ENCODE data around the gene ADAMTS16.

ADAMTS16 gene

GRCh38 chr5:5348576-5348975 lies 208.4 kb downstream of the ADAMTS16 start:
- CTCF ChIA-PET = no interaction called here
- POLR2A ChIA-PET = no interaction called here
- no peak for DNase-seq

DNA sequence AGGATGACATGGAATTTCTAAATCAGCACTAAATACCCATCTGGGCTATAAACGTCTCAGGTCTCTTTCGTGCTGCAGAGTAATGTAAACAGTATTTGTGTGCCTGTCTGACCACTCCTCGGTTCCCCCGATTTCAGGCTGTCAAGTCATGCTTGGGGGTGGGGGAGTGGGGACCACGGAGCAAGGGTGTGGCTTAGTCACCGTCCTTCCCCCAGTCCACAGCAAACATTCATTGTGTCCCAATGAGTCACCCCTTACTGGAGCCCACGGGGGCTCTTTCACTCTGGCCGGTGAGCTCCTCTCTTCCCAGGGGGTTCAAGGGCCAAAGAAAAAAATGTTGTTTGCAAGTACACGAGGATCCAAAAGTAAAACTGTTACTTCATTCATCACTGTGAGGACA lies 210.0 kb downstream of the ADAMTS16 start:
- Histone ChIP-seq H3K27ac (ENCODE audit: insufficient read depth in 1 of 2, low read depth in 1 of 2, low read length in 2 of 2, poor library complexity in 1 of 2, severe bottlenecking in 2 of 2) (no peak overlapping the region), H3K36me3 (ENCODE audit: control insufficient read depth in 4 of 4, insufficient read depth in 4 of 4, low read length in 3 of 4) (no peaks in the 10 kb centered on the region), H3K9me3 (ENCODE audit: control extremely low read depth in 1 of 5, control insufficient read depth in 4 of 5, insufficient read depth in 2 of 5, low read depth in 1 of 5, low read length in 4 of 5) (no peaks in the 10 kb centered on the region), H3K4me3 (ENCODE audit: control insufficient read depth in 1 of 7, extremely low read depth in 1 of 7, insufficient read depth in 4 of 7, low read depth in 2 of 7, low read length in 6 of 7) (no peak overlapping the region), H3K27me3 (replicated peaks in 2 of 5; ENCODE audit: control insufficient read depth in 4 of 5, insufficient read depth in 5 of 5, low read length in 4 of 5) (no peaks in the 10 kb centered on the region), H3K4me1 (ENCODE audit: control extremely low read depth in 1 of 4, control insufficient read depth in 4 of 4, insufficient read depth in 4 of 4, low read length in 3 of 4) (no peaks in the 10 kb centered on the region)
- DNase-seq = no peak
- 87% methylated on average over 3 of the region's 9 CpGs for WGBS (ENCODE audit: insufficient coverage)
- ChIA-PET CTCF (no interaction called here), POLR2A (no interaction called here)

More at GRCh38 chr5:5348576-5348975, 208.4 kb downstream of the ADAMTS16 start:
- Histone ChIP-seq H3K27me3 (replicated peaks in 2 of 5; ENCODE audit: control insufficient read depth in 4 of 5, insufficient read depth in 5 of 5, low read length in 4 of 5) (peaks cover 0 to 1% (median 0%) of the 10 kb centered on the region in 5 experiments), H3K36me3 (ENCODE audit: control insufficient read depth in 4 of 4, insufficient read depth in 4 of 4, low read length in 3 of 4) (no peaks in the 10 kb centered on the region), H3K4me1 (ENCODE audit: control extremely low read depth in 1 of 4, control insufficient read depth in 4 of 4, insufficient read depth in 4 of 4, low read length in 3 of 4) (no peaks in the 10 kb centered on the region), H3K9me3 (ENCODE audit: control extremely low read depth in 1 of 5, control insufficient read depth in 4 of 5, insufficient read depth in 2 of 5, low read depth in 1 of 5, low read length in 4 of 5) (no peaks in the 10 kb centered on the region), H3K27ac (ENCODE audit: insufficient read depth in 1 of 2, low read depth in 1 of 2, low read length in 2 of 2, poor library complexity in 1 of 2, severe bottlenecking in 2 of 2) (no peak overlapping the region), H3K4me3 (ENCODE audit: control insufficient read depth in 1 of 7, extremely low read depth in 1 of 7, insufficient read depth in 4 of 7, low read depth in 2 of 7, low read length in 6 of 7) (no peak overlapping the region)

DNA sequence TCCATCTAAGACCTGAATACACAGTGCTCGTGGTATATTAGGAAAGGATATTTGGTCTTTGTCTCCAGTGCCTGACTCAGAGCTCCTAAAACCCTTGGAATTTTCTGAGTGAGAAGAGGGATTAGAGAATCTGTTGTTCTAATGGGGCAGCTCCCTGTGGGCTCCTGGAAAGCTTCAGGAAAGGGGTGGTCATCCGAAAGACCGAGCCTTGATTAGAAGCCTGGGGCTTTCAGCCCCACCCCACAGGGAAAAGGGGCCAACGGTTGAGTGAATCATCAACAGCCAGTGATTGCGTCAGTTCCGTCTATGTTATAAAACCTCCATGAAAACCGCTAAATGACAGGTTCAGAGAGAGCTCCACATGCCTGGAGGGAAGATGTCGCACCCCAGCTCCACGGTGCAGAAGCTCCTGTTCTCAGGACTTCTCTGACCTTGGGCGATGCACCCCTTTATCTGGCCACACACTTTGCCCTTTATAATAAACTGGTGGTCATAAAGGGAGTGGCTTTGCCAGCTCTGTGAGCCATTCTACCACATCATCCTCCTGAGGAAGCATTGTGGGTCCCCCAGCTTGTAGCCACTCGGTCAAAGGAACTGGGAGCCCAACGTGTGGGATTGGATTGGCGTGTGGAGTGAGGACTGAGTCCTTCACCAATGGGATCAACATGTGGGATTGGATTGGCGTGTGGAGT lies 211.3 kb downstream of the ADAMTS16 start:
- H3K27ac ChIP-seq (ENCODE audit: insufficient read depth in 1 of 2, low read depth in 1 of 2, low read length in 2 of 2, poor library complexity in 1 of 2, severe bottlenecking in 2 of 2) = no peak overlapping the region
- POLR2A ChIA-PET = no interaction called here

GRCh38 chr5:5352675-5353074 lies 212.5 kb downstream of the ADAMTS16 start:
- ChIA-PET CTCF (no interaction called here), POLR2A (no interaction called here)
- Histone ChIP-seq H3K9me3 (ENCODE audit: control extremely low read depth in 1 of 5, control insufficient read depth in 4 of 5, insufficient read depth in 2 of 5, low read depth in 1 of 5, low read length in 4 of 5) (no peaks in the 10 kb centered on the region), H3K4me1 (ENCODE audit: control extremely low read depth in 1 of 4, control insufficient read depth in 4 of 4, insufficient read depth in 4 of 4, low read length in 3 of 4) (no peaks in the 10 kb centered on the region), H3K27ac (ENCODE audit: insufficient read depth in 1 of 2, low read depth in 1 of 2, low read length in 2 of 2, poor library complexity in 1 of 2, severe bottlenecking in 2 of 2) (no peak overlapping the region), H3K36me3 (ENCODE audit: control insufficient read depth in 4 of 4, insufficient read depth in 4 of 4, low read length in 3 of 4) (no peaks in the 10 kb centered on the region), H3K27me3 (replicated peaks in 2 of 5; ENCODE audit: control insufficient read depth in 4 of 5, insufficient read depth in 5 of 5, low read length in 4 of 5) (no peaks in the 10 kb centered on the region), H3K4me3 (ENCODE audit: control insufficient read depth in 1 of 7, extremely low read depth in 1 of 7, insufficient read depth in 4 of 7, low read depth in 2 of 7, low read length in 6 of 7) (no peak overlapping the region)
- WGBS (ENCODE audit: insufficient coverage) = 94% methylated on average over 14 of the region's 18 CpGs
- no peak for DNase-seq

More for the DNA sequence above, 211.3 kb downstream of the ADAMTS16 start:
- CTCF ChIA-PET = no interaction called here
- Histone ChIP-seq H3K4me3 (ENCODE audit: control insufficient read depth in 1 of 7, extremely low read depth in 1 of 7, insufficient read depth in 4 of 7, low read depth in 2 of 7, low read length in 6 of 7) (no peak overlapping the region), H3K27me3 (replicated peaks in 2 of 5; ENCODE audit: control insufficient read depth in 4 of 5, insufficient read depth in 5 of 5, low read length in 4 of 5) (no peaks in the 10 kb centered on the region), H3K4me1 (ENCODE audit: control extremely low read depth in 1 of 4, control insufficient read depth in 4 of 4, insufficient read depth in 4 of 4, low read length in 3 of 4) (no peaks in the 10 kb centered on the region), H3K36me3 (ENCODE audit: control insufficient read depth in 4 of 4, insufficient read depth in 4 of 4, low read length in 3 of 4) (no peaks in the 10 kb centered on the region), H3K9me3 (ENCODE audit: control extremely low read depth in 1 of 5, control insufficient read depth in 4 of 5, insufficient read depth in 2 of 5, low read depth in 1 of 5, low read length in 4 of 5) (no peaks in the 10 kb centered on the region)
- 97% methylated on average over 9 of the region's 14 CpGs for WGBS (ENCODE audit: insufficient coverage)
- no peak for DNase-seq

- H3K4me3 ChIP-seq (ENCODE audit: control insufficient read depth in 1 of 7, extremely low read depth in 1 of 7, insufficient read depth in 4 of 7, low read depth in 2 of 7, low read length in 6 of 7) = no peak overlapping the region
- no peaks in the 10 kb centered on the region for H3K36me3 ChIP-seq (ENCODE audit: control insufficient read depth in 4 of 4, insufficient read depth in 4 of 4, low read length in 3 of 4)
- ChIA-PET POLR2A (no interaction called here), CTCF (no interaction called here)
- H3K27me3 ChIP-seq (replicated peaks in 2 of 5; ENCODE audit: control insufficient read depth in 4 of 5, insufficient read depth in 5 of 5, low read length in 4 of 5) = no peaks in the 10 kb centered on the region
- no peaks in the 10 kb centered on the region for H3K4me1 ChIP-seq (ENCODE audit: control extremely low read depth in 1 of 4, control insufficient read depth in 4 of 4, insufficient read depth in 4 of 4, low read length in 3 of 4)
- no peak overlapping the region for H3K27ac ChIP-seq (ENCODE audit: insufficient read depth in 1 of 2, low read depth in 1 of 2, low read length in 2 of 2, poor library complexity in 1 of 2, severe bottlenecking in 2 of 2)
- 91% methylated on average over 9 of the region's 10 CpGs for WGBS (ENCODE audit: insufficient coverage)
- no peaks in the 10 kb centered on the region for H3K9me3 ChIP-seq (ENCODE audit: control extremely low read depth in 1 of 5, control insufficient read depth in 4 of 5, insufficient read depth in 2 of 5, low read depth in 1 of 5, low read length in 4 of 5)
- no peak for DNase-seq
Observed at GRCh38 chr5:5353681-5354080, 213.6 kb downstream of the ADAMTS16 start.

DNA sequence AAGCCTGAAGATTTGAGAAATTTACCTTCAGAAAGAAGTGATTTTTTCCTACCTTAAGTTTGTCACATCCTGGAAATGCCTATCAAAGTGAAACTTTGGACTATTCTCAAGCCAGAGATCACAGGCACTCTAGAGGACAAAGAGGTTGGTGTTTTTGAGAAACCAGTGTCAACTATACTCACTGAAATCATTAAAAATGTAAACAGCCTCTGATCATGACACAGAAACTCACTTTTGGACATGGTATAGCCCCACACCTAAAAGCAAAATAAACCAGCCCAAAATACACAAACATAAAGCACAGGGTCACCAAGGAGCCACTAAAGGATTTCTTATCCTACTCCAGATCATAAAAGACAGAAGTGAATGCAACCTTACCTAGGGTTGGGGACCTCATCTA lies 216.6 kb downstream of the ADAMTS16 start:
- H3K27me3 ChIP-seq (replicated peaks in 2 of 5; ENCODE audit: control insufficient read depth in 4 of 5, insufficient read depth in 5 of 5, low read length in 4 of 5) = no peaks in the 10 kb centered on the region
- H3K9me3 ChIP-seq (ENCODE audit: control extremely low read depth in 1 of 5, control insufficient read depth in 4 of 5, insufficient read depth in 2 of 5, low read depth in 1 of 5, low read length in 4 of 5) = no peaks in the 10 kb centered on the region
- H3K4me3 ChIP-seq (ENCODE audit: control insufficient read depth in 1 of 7, extremely low read depth in 1 of 7, insufficient read depth in 4 of 7, low read depth in 2 of 7, low read length in 6 of 7) = no peak overlapping the region
- POLR2A ChIA-PET = no interaction called here
- CTCF ChIA-PET = no interaction called here
- H3K27ac ChIP-seq (ENCODE audit: insufficient read depth in 1 of 2, low read depth in 1 of 2, low read length in 2 of 2, poor library complexity in 1 of 2, severe bottlenecking in 2 of 2) = no peak overlapping the region
- no peak for DNase-seq
- H3K4me1 ChIP-seq (ENCODE audit: control extremely low read depth in 1 of 4, control insufficient read depth in 4 of 4, insufficient read depth in 4 of 4, low read length in 3 of 4) = no peaks in the 10 kb centered on the region
- no peaks in the 10 kb centered on the region for H3K36me3 ChIP-seq (ENCODE audit: control insufficient read depth in 4 of 4, insufficient read depth in 4 of 4, low read length in 3 of 4)

- H3K27ac ChIP-seq (ENCODE audit: insufficient read depth in 1 of 2, low read depth in 1 of 2, low read length in 2 of 2, poor library complexity in 1 of 2, severe bottlenecking in 2 of 2) = no peak overlapping the region
- no peaks in the 10 kb centered on the region for H3K4me1 ChIP-seq (ENCODE audit: control extremely low read depth in 1 of 4, control insufficient read depth in 4 of 4, insufficient read depth in 4 of 4, low read length in 3 of 4)
- no peaks in the 10 kb centered on the region for H3K9me3 ChIP-seq (ENCODE audit: control extremely low read depth in 1 of 5, control insufficient read depth in 4 of 5, insufficient read depth in 2 of 5, low read depth in 1 of 5, low read length in 4 of 5)
- 82% methylated on average over 8 of the region's 9 CpGs for WGBS (ENCODE audit: insufficient coverage)
- ChIA-PET CTCF (no interaction called here), POLR2A (no interaction called here)
- H3K27me3 ChIP-seq (replicated peaks in 2 of 5; ENCODE audit: control insufficient read depth in 4 of 5, insufficient read depth in 5 of 5, low read length in 4 of 5) = no peaks in the 10 kb centered on the region
- no peaks in the 10 kb centered on the region for H3K36me3 ChIP-seq (ENCODE audit: control insufficient read depth in 4 of 4, insufficient read depth in 4 of 4, low read length in 3 of 4)
- no peak overlapping the region for H3K4me3 ChIP-seq (ENCODE audit: control insufficient read depth in 1 of 7, extremely low read depth in 1 of 7, insufficient read depth in 4 of 7, low read depth in 2 of 7, low read length in 6 of 7)
- DNase-seq = no peak
Observed at GRCh38 chr5:5359618-5360017, 219.5 kb downstream of the ADAMTS16 start.
